ENCODE measurements around the gene PTPA.

DNA sequence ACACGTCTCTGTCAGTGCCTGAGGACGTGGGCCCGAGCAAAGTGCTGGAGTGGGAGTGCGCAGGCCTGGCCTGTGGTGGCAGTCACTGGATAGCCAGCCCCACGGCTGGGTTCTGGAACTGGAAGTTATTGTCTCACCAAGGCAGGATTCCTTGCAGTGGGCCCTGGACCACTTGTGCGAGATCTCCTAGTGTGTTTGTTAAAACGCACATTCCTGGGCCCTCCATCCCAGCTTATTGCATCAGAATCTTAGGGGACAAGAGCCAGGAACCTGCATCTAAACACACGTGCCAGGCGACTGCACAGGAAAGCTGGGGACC, 26.9 kb downstream of the PTPA start:
- TF ChIP-seq TCF7L2 (IDR thresholded peaks at IDR 0.05; ENCODE audit: borderline replicate concordance, low read depth, low read length) (no peak), ZNF792 (tag by site-specific recombination; IDR thresholded peaks at IDR 0.05) (no peak)
- TF ChIP-seq, protein P1, sequence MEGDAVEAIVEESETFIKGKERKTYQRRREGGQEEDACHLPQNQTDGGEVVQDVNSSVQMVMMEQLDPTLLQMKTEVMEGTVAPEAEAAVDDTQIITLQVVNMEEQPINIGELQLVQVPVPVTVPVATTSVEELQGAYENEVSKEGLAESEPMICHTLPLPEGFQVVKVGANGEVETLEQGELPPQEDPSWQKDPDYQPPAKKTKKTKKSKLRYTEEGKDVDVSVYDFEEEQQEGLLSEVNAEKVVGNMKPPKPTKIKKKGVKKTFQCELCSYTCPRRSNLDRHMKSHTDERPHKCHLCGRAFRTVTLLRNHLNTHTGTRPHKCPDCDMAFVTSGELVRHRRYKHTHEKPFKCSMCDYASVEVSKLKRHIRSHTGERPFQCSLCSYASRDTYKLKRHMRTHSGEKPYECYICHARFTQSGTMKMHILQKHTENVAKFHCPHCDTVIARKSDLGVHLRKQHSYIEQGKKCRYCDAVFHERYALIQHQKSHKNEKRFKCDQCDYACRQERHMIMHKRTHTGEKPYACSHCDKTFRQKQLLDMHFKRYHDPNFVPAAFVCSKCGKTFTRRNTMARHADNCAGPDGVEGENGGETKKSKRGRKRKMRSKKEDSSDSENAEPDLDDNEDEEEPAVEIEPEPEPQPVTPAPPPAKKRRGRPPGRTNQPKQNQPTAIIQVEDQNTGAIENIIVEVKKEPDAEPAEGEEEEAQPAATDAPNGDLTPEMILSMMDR (tag by site-specific recombination; IDR thresholded peaks at IDR 0.05) = no peak

All from HEK293 (cell line).